Measurements from ENCODE around the gene OR2T27. TPM values are rescaled to one million over a fixed set of nuclear protein-coding genes. Genes with fewer than 3 reads are reported as not detected.
"Not testable (repeated sequence)": the region's sequence is repeated elsewhere in the genome, so short reads cannot be mapped to it uniquely, and the experiment has no call there.

OR2T27 gene
- not detected for polyA plus RNA-seq (ENCODE audit: insufficient read length)

GRCh38 chr1:248655354-248655753, at the start of gene OR2T27:
OR2T27 (minus strand) TSS chr1:248655528; CDS start chr1:248650884, 4,644 bp downstream.
- not testable (repeated sequence) for DNase-seq (ENCODE audit: low read depth)

- DNase-seq (ENCODE audit: low read depth): no peak
Observed at GRCh38 chr1:248704606-248705005, 49.3 kb upstream of the OR2T27 start.

- no peak for DNase-seq (ENCODE audit: low read depth)
Observed at GRCh38 chr1:248703674-248704073, 48.3 kb upstream of the OR2T27 start.

GRCh38 chr1:248702714-248703113, 47.4 kb upstream of the OR2T27 start, which contains the start of gene OR14I1:
OR14I1 (minus strand) TSS chr1:248702766.
- DNase-seq (ENCODE audit: low read depth): no peak

GRCh38 chr1:248699099-248699498, 43.8 kb upstream of the OR2T27 start:
- DNase-seq (ENCODE audit: low read depth): no peak

- DNase-seq (ENCODE audit: low read depth): no peak
Observed at GRCh38 chr1:248697907-248698306, 42.6 kb upstream of the OR2T27 start.

GRCh38 chr1:248696774-248697173, 41.4 kb upstream of the OR2T27 start:
- DNase-seq (ENCODE audit: low read depth): no peak

GRCh38 chr1:248696261-248696660, 40.9 kb upstream of the OR2T27 start:
- no peak for DNase-seq (ENCODE audit: low read depth)

- DNase-seq (ENCODE audit: low read depth): no peak
Observed at GRCh38 chr1:248695451-248696132, 40.3 kb upstream of the OR2T27 start.

GRCh38 chr1:248691567-248692155, 36.3 kb upstream of the OR2T27 start:
- no peak for DNase-seq (ENCODE audit: low read depth)

GRCh38 chr1:248688527-248689298, 33.4 kb upstream of the OR2T27 start:
- DNase-seq (ENCODE audit: low read depth): no peak

- DNase-seq (ENCODE audit: low read depth): no peak
Observed at GRCh38 chr1:248686815-248687214, 31.5 kb upstream of the OR2T27 start.

GRCh38 chr1:248681651-248682050, 26.3 kb upstream of the OR2T27 start:
- DNase-seq (ENCODE audit: low read depth): no peak

- no peak for DNase-seq (ENCODE audit: low read depth)
Observed at GRCh38 chr1:248670003-248670402, 14.7 kb upstream of the OR2T27 start.

- not testable (repeated sequence) for DNase-seq (ENCODE audit: low read depth)
Observed at GRCh38 chr1:248663453-248664328, 8.4 kb upstream of the OR2T27 start.

- DNase-seq (ENCODE audit: low read depth): not testable (repeated sequence)
Observed at GRCh38 chr1:248656797-248657196, 1.5 kb upstream of the OR2T27 start.

- not testable (repeated sequence) for DNase-seq (ENCODE audit: low read depth)
Observed at GRCh38 chr1:248648770-248649536, 6.4 kb downstream of the OR2T27 start.

- DNase-seq (ENCODE audit: low read depth): not testable (repeated sequence)
Observed at GRCh38 chr1:248645178-248645577, 10.2 kb downstream of the OR2T27 start, which contains the start of gene OR2T35. OR2T35 (minus strand) TSS chr1:248645278; CDS start chr1:248639258, 6,020 bp downstream.

- DNase-seq (ENCODE audit: low read depth): not testable (repeated sequence)
Observed at GRCh38 chr1:248642971-248643651, 12.2 kb downstream of the OR2T27 start.

- not testable (repeated sequence) for DNase-seq (ENCODE audit: low read depth)
Observed at GRCh38 chr1:248641583-248641982, 13.7 kb downstream of the OR2T27 start.
